Hematopoietic multipotent progenitor cell treated with erythropoietin and hydrocortisone succinate and interleukin-3 and kit ligand, for 8 days (in vitro differentiated cells): Measurements from ENCODE around the gene CPNE5.
A peak's percentile ranks its signal among the peaks of the same experiment; 100 is the strongest.

Experiments used
- DNase-seq: peaks from one replicate; pipeline ENCODE4 v3.0.0-alpha.2; 2015

CPNE5 gene

GRCh38 chr6:36838896-36839748 lies at the start of gene CPNE5:
Gene CPNE5 (minus strand): TSS chr6:36839444. CDS start chr6:36839377, 67 bp downstream.
- no peak for DNase-seq

- no peak for DNase-seq
Observed at GRCh38 chr6:36888115-36888643, 48.9 kb upstream of the CPNE5 start.

- DNase-seq, result peak; percentile 54
Observed at GRCh38 chr6:36886950-36887618, 47.8 kb upstream of the CPNE5 start.

- DNase-seq, result peak; percentile 99
Observed at GRCh38 chr6:36885461-36886401, 46.5 kb upstream of the CPNE5 start, which contains the start of gene C6orf89. Gene C6orf89 (plus strand): TSS chr6:36885952. CDS start chr6:36899445, 13,493 bp downstream.

- no peak for DNase-seq
Observed at GRCh38 chr6:36884610-36885009, 45.4 kb upstream of the CPNE5 start.

GRCh38 chr6:36875250-36875633 lies 36.0 kb upstream of the CPNE5 start:
- no peak for DNase-seq

GRCh38 chr6:36874443-36875249 lies 35.4 kb upstream of the CPNE5 start, which contains the start of gene PPIL1:
Gene PPIL1 (minus strand): TSS chr6:36874803. CDS start chr6:36874772, 31 bp downstream.
- peak; percentile 95 for DNase-seq

- peak; percentile 68 for DNase-seq
Observed at GRCh38 chr6:36873612-36874442, 34.6 kb upstream of the CPNE5 start.

- DNase-seq, result no peak
Observed at GRCh38 chr6:36873115-36873514, 33.9 kb upstream of the CPNE5 start.

GRCh38 chr6:36871686-36872085 lies 32.4 kb upstream of the CPNE5 start:
- no peak for DNase-seq

- no peak for DNase-seq
Observed at GRCh38 chr6:36867471-36868224, 28.4 kb upstream of the CPNE5 start.

GRCh38 chr6:36865835-36866234 lies 26.6 kb upstream of the CPNE5 start:
- no peak for DNase-seq

- DNase-seq, result no peak
Observed at GRCh38 chr6:36863670-36864540, 24.7 kb upstream of the CPNE5 start.

- DNase-seq, result no peak
Observed at GRCh38 chr6:36862848-36863382, 23.7 kb upstream of the CPNE5 start.

- DNase-seq, result peak; percentile 97
Observed at GRCh38 chr6:36862164-36862847, 23.1 kb upstream of the CPNE5 start.

GRCh38 chr6:36860126-36860525 lies 20.9 kb upstream of the CPNE5 start:
- no peak for DNase-seq

- DNase-seq, result no peak
Observed at GRCh38 chr6:36858407-36858981, 19.2 kb upstream of the CPNE5 start.

- DNase-seq, result no peak
Observed at GRCh38 chr6:36857325-36857724, 18.1 kb upstream of the CPNE5 start.
